GM10248 (cell line): ENCODE data around the gene IL1RAPL1.

ENCODE experiments used
- CTCF ChIA-PET: fragments of 300-600 bp; sonication (Branson Sonifier 250); formaldehyde crosslinking; extraction: SDS; loops from one replicate; lab custom pipeline; 2021; ENCODE audit warnings: antibody characterized with exemption; lab: Yijun Ruan, JAX
- POLR2A ChIA-PET: fragments of 350-650 bp; sonication (Branson Sonifier 250); formaldehyde crosslinking; extraction: SDS; loops from one replicate; lab custom pipeline; 2020; ENCODE audit warnings: antibody characterized with exemption; lab: Yijun Ruan, JAX
- DNase-seq: peaks from one replicate; pipeline ENCODE4 v3.0.0; 2012; ENCODE audit errors: extremely low spot score
- CTCF ChIP-seq: IDR thresholded peaks from 2 replicates; pipeline ENCODE4 v1.5.1; 2012; ENCODE audit warnings: mild to moderate bottlenecking, low read depth; ENCODE audit errors: extremely low read depth, missing control alignments, control extremely low read depth

Gene IL1RAPL1

GRCh38 chrX:29581223-29581622 lies 994.0 kb downstream of the IL1RAPL1 start:
- no peak for DNase-seq
- ChIA-PET CTCF (no interaction called here), POLR2A (no interaction called here)
- TF ChIP-seq CTCF = no peak

- ChIA-PET POLR2A (no interaction called here), CTCF (no interaction called here)
- DNase-seq = no peak
- TF ChIP-seq CTCF = no peak
Measured at GRCh38 chrX:29587107-29587506, 999.9 kb downstream of the IL1RAPL1 start.

GRCh38 chrX:29590921-29591320 lies 1003.7 kb downstream of the IL1RAPL1 start:
- DNase-seq = no peak
- POLR2A ChIA-PET = no interaction called here
- CTCF ChIA-PET = interaction anchor here (0.9 kb wide), 1 partner anchor 15 kb away, joined by 4 read pairs; no protein-coding TSS in a partner anchor
- no peak for TF ChIP-seq CTCF

- TF ChIP-seq CTCF = no peak
- CTCF ChIA-PET = no interaction called here
- no peak for DNase-seq
- POLR2A ChIA-PET = no interaction called here
Measured at GRCh38 chrX:29604381-29604780, 1017.1 kb downstream of the IL1RAPL1 start.

- POLR2A ChIA-PET = no interaction called here
- DNase-seq = no peak
- CTCF ChIA-PET = interaction anchor here (0.8 kb wide), 1 partner anchor 9 kb away, joined by 3 read pairs; no protein-coding TSS in a partner anchor
Measured at GRCh38 chrX:29617276-29617675, 1030.0 kb downstream of the IL1RAPL1 start.

GRCh38 chrX:29617725-29618124 lies 1030.5 kb downstream of the IL1RAPL1 start:
- ChIA-PET CTCF (interaction anchor here (0.8 kb wide), 1 partner anchor 10 kb away, joined by 3 read pairs; no protein-coding TSS in a partner anchor), POLR2A (no interaction called here)
- no peak for DNase-seq
- peak; percentile 13 for TF ChIP-seq CTCF

More at GRCh38 chrX:29617276-29617675, 1030.0 kb downstream of the IL1RAPL1 start:
- no peak for TF ChIP-seq CTCF
